PC-9 (cell line): ENCODE measurements around the gene RIMS3. TPM values are rescaled to one million over a fixed set of nuclear protein-coding genes. Genes with fewer than 3 reads are reported as not detected.
"Not testable (repeated sequence)": the region's sequence is repeated elsewhere in the genome, so short reads cannot be mapped to it uniquely, and the experiment has no call there.

Source experiments
- BruUV-seq: library from RNA; stranded (reverse); fragments of 400-500 nt; replicated peaks from 2 replicates; lab custom pipeline; 2021; lab: Mats Ljungman, UMichigan
- CTCF ChIA-PET: fragments of 300-600 bp; sonication (Branson Sonifier 250); formaldehyde crosslinking; loops from one replicate; lab custom pipeline; 2022; ENCODE audit warnings: antibody characterized with exemption; lab: Charles Lee
- POLR2A ChIA-PET: fragments of 300-600 bp; sonication (Branson Sonifier 250); formaldehyde crosslinking; loops from one replicate; lab custom pipeline; 2022; ENCODE audit warnings: antibody characterized with exemption; ENCODE audit not compliant: unreplicated experiment; lab: Charles Lee
- DNase-seq, 2 experiments: peaks; one replicate each; pipeline versions ENCODE4 v3.0.0 to v3.0.0-alpha.2; 2015 to 2022; ENCODE audit warnings: mixed read lengths in 1 of 2
- H2AFZ ChIP-seq: fragments of 200-600 bp; sonication (generic); 2 replicates; pipeline ENCODE4 v1.8.1; 2017; ENCODE audit warnings: antibody characterized with exemption
- H3F3A ChIP-seq: fragments of 200-600 bp; sonication (generic); 2 replicates; pipeline ENCODE4 v1.8.1; 2017; ENCODE audit warnings: antibody characterized with exemption, mild to moderate bottlenecking, low read depth; ENCODE audit not compliant: insufficient read depth
- H3K27ac ChIP-seq: fragments of 200-600 bp; sonication (generic); 2 replicates; pipeline ENCODE4 v1.6.1; 2016; ENCODE audit warnings: mixed run types
- H3K27me3 ChIP-seq: fragments of 200-600 bp; sonication (generic); 2 replicates; pipeline ENCODE4 v1.6.1; 2016; ENCODE audit warnings: low read depth, mixed run types; ENCODE audit not compliant: insufficient read depth
- H3K36me3 ChIP-seq: fragments of 200-600 bp; sonication (generic); 2 replicates; pipeline ENCODE4 v1.6.1; 2016; ENCODE audit warnings: low read depth, mixed run types
- H3K4me1 ChIP-seq: fragments of 200-600 bp; sonication (generic); replicated peaks from 2 replicates; pipeline ENCODE4 v1.6.1; 2016; ENCODE audit warnings: mixed run types; ENCODE audit not compliant: insufficient read depth
- H3K4me2 ChIP-seq: fragments of 200-600 bp; sonication (generic); 2 replicates; pipeline ENCODE4 v1.6.1; 2017; ENCODE audit warnings: mixed run types
- H3K4me3 ChIP-seq: fragments of 200-600 bp; sonication (generic); 2 replicates; pipeline ENCODE4 v1.6.1; 2016; ENCODE audit warnings: mixed run types
- H3K79me2 ChIP-seq: fragments of 200-600 bp; sonication (generic); 2 replicates; pipeline ENCODE4 v1.6.1; 2017; ENCODE audit warnings: low read depth, mixed run types
- H3K9me2 ChIP-seq: fragments of 200-600 bp; sonication (generic); 2 replicates; pipeline ENCODE4 v1.8.1; 2017; ENCODE audit warnings: mild to moderate bottlenecking; ENCODE audit not compliant: insufficient read depth
- H3K9me3 ChIP-seq: fragments of 200-600 bp; sonication (generic); 2 replicates; pipeline ENCODE4 v1.8.1; 2016; ENCODE audit warnings: low read depth; ENCODE audit not compliant: insufficient read depth
- H4K20me1 ChIP-seq: fragments of 200-600 bp; sonication (generic); 2 replicates; pipeline ENCODE4 v1.8.1; 2017; ENCODE audit not compliant: insufficient read depth
- EZH2 ChIP-seq: fragments of 200-600 bp; sonication (generic); IDR thresholded peaks from 2 replicates; pipeline ENCODE4 v1.8.0; 2017; ENCODE audit warnings: antibody characterized with exemption, low read depth
- intact Hi-C: fragments of 100-400 bp; cut with micrococcal nuclease; formaldehyde crosslinking; loops from one replicate; pipeline ENCODE4 v1.10.0; 2022; ENCODE audit not compliant: unreplicated experiment
- total RNA-seq: library from RNA; stranded (reverse); gene quantifications from 2 replicates; pipeline ENCODE4 v1.2.3, GENCODE V29; 2021
- TF ChIP-seq, protein P1 (sequence below): fragments of 200-600 bp; sonication (generic); conservative IDR thresholded peaks from 2 replicates; pipeline ENCODE4 v1.6.1; 2017; ENCODE audit warnings: mixed run types, antibody characterized with exemption, mild to moderate bottlenecking, moderate library complexity

Gene RIMS3
- total RNA-seq, 1 experiment from 2014 or later: 12.9 TPM

GRCh38 chr1:40630488-40631223 is 34.8 kb downstream of the RIMS3 start:
- BruUV-seq: no TSS peak
- Histone ChIP-seq H3K4me1 (peaks cover 17% of the 10 kb centered on the region; the same call in 1 of the 2 replicates), H3K4me3 (no peak overlapping the region), H3F3A (peaks cover 4% of the 10 kb centered on the region; the same call in 1 of the 2 replicates), H3K9me3 (no peaks in the 10 kb centered on the region), H3K27me3 (no peaks in the 10 kb centered on the region), H3K4me2 (no peak overlapping the region), H4K20me1 (no peaks in the 10 kb centered on the region), H3K36me3 (no peaks in the 10 kb centered on the region), H3K79me2 (no peaks in the 10 kb centered on the region), H3K9me2 (no peaks in the 10 kb centered on the region), H3K27ac (no peak overlapping the region), H2AFZ (no peak overlapping the region)
- POLR2A ChIA-PET: no interaction called here
- DNase-seq: no peak
- CTCF ChIA-PET: no interaction called here
- intact Hi-C loops: loop anchor here (1.0 kb wide), 1 partner anchor 38 kb away; no protein-coding TSS in a partner anchor
- TF ChIP-seq, protein P1, sequence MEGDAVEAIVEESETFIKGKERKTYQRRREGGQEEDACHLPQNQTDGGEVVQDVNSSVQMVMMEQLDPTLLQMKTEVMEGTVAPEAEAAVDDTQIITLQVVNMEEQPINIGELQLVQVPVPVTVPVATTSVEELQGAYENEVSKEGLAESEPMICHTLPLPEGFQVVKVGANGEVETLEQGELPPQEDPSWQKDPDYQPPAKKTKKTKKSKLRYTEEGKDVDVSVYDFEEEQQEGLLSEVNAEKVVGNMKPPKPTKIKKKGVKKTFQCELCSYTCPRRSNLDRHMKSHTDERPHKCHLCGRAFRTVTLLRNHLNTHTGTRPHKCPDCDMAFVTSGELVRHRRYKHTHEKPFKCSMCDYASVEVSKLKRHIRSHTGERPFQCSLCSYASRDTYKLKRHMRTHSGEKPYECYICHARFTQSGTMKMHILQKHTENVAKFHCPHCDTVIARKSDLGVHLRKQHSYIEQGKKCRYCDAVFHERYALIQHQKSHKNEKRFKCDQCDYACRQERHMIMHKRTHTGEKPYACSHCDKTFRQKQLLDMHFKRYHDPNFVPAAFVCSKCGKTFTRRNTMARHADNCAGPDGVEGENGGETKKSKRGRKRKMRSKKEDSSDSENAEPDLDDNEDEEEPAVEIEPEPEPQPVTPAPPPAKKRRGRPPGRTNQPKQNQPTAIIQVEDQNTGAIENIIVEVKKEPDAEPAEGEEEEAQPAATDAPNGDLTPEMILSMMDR: peak; percentile 47
- no peak for TF ChIP-seq EZH2

DNA sequence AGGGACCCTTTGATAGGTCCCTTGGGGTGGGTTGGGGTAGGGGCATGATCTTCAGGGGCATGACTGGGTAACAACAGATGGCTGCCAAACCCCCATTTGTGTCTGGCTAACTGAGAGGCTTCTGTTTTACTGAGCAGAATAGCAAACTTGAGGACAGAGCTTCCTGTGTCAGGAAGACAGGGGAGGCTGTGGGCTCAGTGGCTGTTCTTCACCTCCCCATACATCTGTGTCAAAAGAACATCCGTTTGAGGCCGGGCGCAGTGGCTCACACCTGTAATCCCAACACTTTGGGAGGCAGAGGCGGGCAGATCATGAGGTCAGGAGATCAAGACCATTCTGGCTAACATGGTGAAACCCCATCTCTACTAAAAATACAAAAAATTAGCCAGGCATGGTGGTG is 35.9 kb downstream of the RIMS3 start:
- H3K27me3 ChIP-seq, BruUV-seq, H3K9me2 ChIP-seq, intact Hi-C loops, H3F3A ChIP-seq, H3K79me2 ChIP-seq, DNase-seq, H3K36me3 ChIP-seq, H2AFZ ChIP-seq, H3K4me2 ChIP-seq, H3K4me3 ChIP-seq, H3K9me3 ChIP-seq, H4K20me1 ChIP-seq, H3K27ac ChIP-seq: not testable (repeated sequence)
- CTCF ChIA-PET: interaction anchor here (0.7 kb wide), 1 partner anchor 146 kb away, joined by 3 read pairs; no protein-coding TSS in a partner anchor
- POLR2A ChIA-PET: interaction anchor here (0.6 kb wide), 1 partner anchor 24 kb away, joined by 8 read pairs; no protein-coding TSS in a partner anchor
- peaks cover 17% of the 10 kb centered on the region; the same call in 1 of the 2 replicates for H3K4me1 ChIP-seq

DNA sequence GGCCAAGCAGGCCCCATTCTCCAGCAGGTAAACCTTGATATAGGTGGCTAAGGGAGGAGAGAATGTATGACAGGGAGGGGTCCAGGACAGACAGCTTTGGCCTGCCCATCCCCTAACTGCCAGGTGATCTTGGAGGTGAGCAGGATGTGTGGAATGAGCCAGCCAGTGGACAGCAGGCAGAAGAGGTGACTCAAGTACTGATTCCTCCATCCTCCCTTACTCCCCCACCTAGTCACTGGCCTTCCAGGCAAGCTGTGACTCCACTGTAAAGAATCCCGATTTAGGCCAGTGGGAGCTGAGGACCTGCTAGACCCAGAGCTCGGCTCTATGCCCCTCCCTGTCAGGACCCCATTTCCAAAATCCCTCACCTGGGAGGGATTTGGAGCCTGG is 36.6 kb downstream of the RIMS3 start:
- H3K79me2 ChIP-seq: no peaks in the 10 kb centered on the region
- H3K4me1 ChIP-seq: peaks cover 17% of the 10 kb centered on the region; the same call in 1 of the 2 replicates
- H3K4me3 ChIP-seq: no peak overlapping the region
- H3K9me2 ChIP-seq: no peaks in the 10 kb centered on the region
- peak in 1 of 2 experiments; percentile 66 for DNase-seq
- ChIA-PET CTCF (interaction anchor here (0.7 kb wide), 1 partner anchor 147 kb away, joined by 3 read pairs; no protein-coding TSS in a partner anchor), POLR2A (interaction anchor here (0.6 kb wide), 1 partner anchor 24 kb away, joined by 8 read pairs; no protein-coding TSS in a partner anchor)
- no peak for TF ChIP-seq EZH2
- TF ChIP-seq, protein P1: no peak
- H4K20me1 ChIP-seq: no peaks in the 10 kb centered on the region
- no peak overlapping the region for H2AFZ ChIP-seq
- H3K27ac ChIP-seq: no peak overlapping the region
- H3K4me2 ChIP-seq: no peak overlapping the region
- H3K27me3 ChIP-seq: no peaks in the 10 kb centered on the region
- intact Hi-C loops: no loop called here
- H3K9me3 ChIP-seq: no peaks in the 10 kb centered on the region
- peaks cover 4% of the 10 kb centered on the region; the same call in 1 of the 2 replicates for H3F3A ChIP-seq
- BruUV-seq: no TSS peak
- no peaks in the 10 kb centered on the region for H3K36me3 ChIP-seq
